HEK293 (cell line): Measurements from ENCODE around the gene MNT.

Experiments
- EGR2 ChIP-seq: fragments of 450-650 bp; formaldehyde crosslinking; IDR thresholded peaks from 2 replicates; pipeline ENCODE4 v1.5.1; 2016; ENCODE audit warnings: low read depth, missing biosample characterization, missing genetic modification characterization
- GLIS2 ChIP-seq: fragments of 450-650 bp; formaldehyde crosslinking; IDR thresholded peaks from 2 replicates; pipeline ENCODE4 v1.5.1; 2016; ENCODE audit warnings: missing biosample characterization, missing genetic modification characterization
- HIC1 ChIP-seq: fragments of 450-650 bp; formaldehyde crosslinking; IDR thresholded peaks from 2 replicates; pipeline ENCODE4 v1.5.1; 2016; ENCODE audit warnings: missing biosample characterization, missing genetic modification characterization
- KLF10 ChIP-seq: fragments of 450-650 bp; IDR thresholded peaks from 2 replicates; pipeline ENCODE4 v1.5.1; 2018; ENCODE audit warnings: missing biosample characterization, mild to moderate bottlenecking, missing genetic modification characterization
- KLF17 ChIP-seq: fragments of 450-650 bp; formaldehyde crosslinking; IDR thresholded peaks from 2 replicates; pipeline ENCODE4 v1.5.1; 2016; ENCODE audit warnings: missing biosample characterization, missing genetic modification characterization
- PRDM2 ChIP-seq: fragments of 450-650 bp; formaldehyde crosslinking; IDR thresholded peaks from 2 replicates; pipeline ENCODE4 v1.5.1; 2016; ENCODE audit warnings: missing biosample characterization, missing genetic modification characterization, borderline replicate concordance
- PRDM4 ChIP-seq: fragments of 450-650 bp; formaldehyde crosslinking; IDR thresholded peaks from 2 replicates; pipeline ENCODE4 v1.5.1; 2017; ENCODE audit warnings: missing biosample characterization, missing genetic modification characterization
- ZNF362 ChIP-seq: fragments of 450-650 bp; formaldehyde crosslinking; IDR thresholded peaks from 2 replicates; pipeline ENCODE4 v1.5.1; 2016; ENCODE audit warnings: missing biosample characterization, missing genetic modification characterization
- ZNF398 ChIP-seq: fragments of 450-650 bp; formaldehyde crosslinking; IDR thresholded peaks from 2 replicates; pipeline ENCODE4 v1.5.1; 2017; ENCODE audit warnings: missing biosample characterization, missing genetic modification characterization
- ZNF488 ChIP-seq: fragments of 450-650 bp; formaldehyde crosslinking; IDR thresholded peaks from 2 replicates; pipeline ENCODE4 v1.5.1; 2016; ENCODE audit warnings: missing biosample characterization, missing genetic modification characterization
- ZNF624 ChIP-seq: fragments of 450-650 bp; formaldehyde crosslinking; IDR thresholded peaks from 2 replicates; pipeline ENCODE4 v1.5.1; 2017; ENCODE audit warnings: missing biosample characterization, missing genetic modification characterization
- ZNF639 ChIP-seq: fragments of 450-650 bp; formaldehyde crosslinking; IDR thresholded peaks from 2 replicates; pipeline ENCODE4 v1.5.1; 2016; ENCODE audit warnings: missing biosample characterization, missing genetic modification characterization

The MNT gene

GRCh38 chr17:2384439-2385127, 16.3 kb downstream of the MNT start (continued):
- no peak for TF ChIP-seq PRDM4 (tag by site-specific recombination)
- no peak for TF ChIP-seq ZNF639
- no peak for TF ChIP-seq ZNF362 (tag by site-specific recombination)
- TF ChIP-seq ZNF398 (tag by site-specific recombination), result peak; percentile 60
- TF ChIP-seq EGR2 (tag by site-specific recombination), result no peak
- peak; percentile 35 for TF ChIP-seq GLIS2 (tag by site-specific recombination)
- TF ChIP-seq KLF17 (tag by site-specific recombination), result 0 out of 2 replicates have a peak, but pooled peaks have one; percentile 21
- TF ChIP-seq PRDM2 (tag by site-specific recombination), result no peak
- no peak for TF ChIP-seq ZNF488 (tag by site-specific recombination)
- no peak for TF ChIP-seq ZNF624 (tag by site-specific recombination)
- TF ChIP-seq KLF10 (tag by site-specific recombination), result no peak
- peak; percentile 39; the same call in 1 of the 2 replicates for TF ChIP-seq HIC1 (tag by site-specific recombination)
- TF ChIP-seq, all 188 proteins: peak for 6
